ENCODE data around the gene PPFIA3.

GRCh38 chr19:49125025-49125731, 5.8 kb downstream of the PPFIA3 start:
- TF ChIP-seq, protein P1, sequence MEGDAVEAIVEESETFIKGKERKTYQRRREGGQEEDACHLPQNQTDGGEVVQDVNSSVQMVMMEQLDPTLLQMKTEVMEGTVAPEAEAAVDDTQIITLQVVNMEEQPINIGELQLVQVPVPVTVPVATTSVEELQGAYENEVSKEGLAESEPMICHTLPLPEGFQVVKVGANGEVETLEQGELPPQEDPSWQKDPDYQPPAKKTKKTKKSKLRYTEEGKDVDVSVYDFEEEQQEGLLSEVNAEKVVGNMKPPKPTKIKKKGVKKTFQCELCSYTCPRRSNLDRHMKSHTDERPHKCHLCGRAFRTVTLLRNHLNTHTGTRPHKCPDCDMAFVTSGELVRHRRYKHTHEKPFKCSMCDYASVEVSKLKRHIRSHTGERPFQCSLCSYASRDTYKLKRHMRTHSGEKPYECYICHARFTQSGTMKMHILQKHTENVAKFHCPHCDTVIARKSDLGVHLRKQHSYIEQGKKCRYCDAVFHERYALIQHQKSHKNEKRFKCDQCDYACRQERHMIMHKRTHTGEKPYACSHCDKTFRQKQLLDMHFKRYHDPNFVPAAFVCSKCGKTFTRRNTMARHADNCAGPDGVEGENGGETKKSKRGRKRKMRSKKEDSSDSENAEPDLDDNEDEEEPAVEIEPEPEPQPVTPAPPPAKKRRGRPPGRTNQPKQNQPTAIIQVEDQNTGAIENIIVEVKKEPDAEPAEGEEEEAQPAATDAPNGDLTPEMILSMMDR (IDR thresholded peaks at IDR 0.05; ENCODE audit: low read depth, low read length), result no peak
- TF ChIP-seq POLR2A (IDR thresholded peaks at IDR 0.05; ENCODE audit: extremely low read depth, insufficient read length), result no peak
- TF ChIP-seq, protein P2, sequence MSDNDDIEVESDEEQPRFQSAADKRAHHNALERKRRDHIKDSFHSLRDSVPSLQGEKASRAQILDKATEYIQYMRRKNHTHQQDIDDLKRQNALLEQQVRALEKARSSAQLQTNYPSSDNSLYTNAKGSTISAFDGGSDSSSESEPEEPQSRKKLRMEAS (IDR thresholded peaks at IDR 0.05; ENCODE audit: low read depth, low read length), result no peak
- TF ChIP-seq MYC (IDR thresholded peaks at IDR 0.05; ENCODE audit: low read depth, low read length), result no peak

Data from NB4 (cell line).